Adipocyte (in vitro differentiated cells): ENCODE measurements around the gene ARHGAP11A.
A peak's percentile ranks its signal among the peaks of the same experiment; 100 is the strongest.

ENCODE experiments used
- DNase-seq: peaks from one replicate; pipeline ENCODE4 v3.0.0-alpha.2; 2015; ENCODE audit warnings: low read depth
- H3K27me3 ChIP-seq: replicated peaks from 2 replicates; pipeline ENCODE4 v1.7.0; 2013; ENCODE audit warnings: mild to moderate bottlenecking, low read length, moderate library complexity; ENCODE audit not compliant: control insufficient read depth, insufficient read depth
- H3K36me3 ChIP-seq: 2 replicates; pipeline ENCODE4 v1.7.0; 2013; ENCODE audit warnings: low read length, mild to moderate bottlenecking, moderate library complexity; ENCODE audit not compliant: control insufficient read depth, insufficient read depth, severe bottlenecking
- H3K4me1 ChIP-seq: 2 replicates; pipeline ENCODE4 v1.7.0; 2013; ENCODE audit warnings: mild to moderate bottlenecking, low read length, moderate library complexity; ENCODE audit not compliant: control insufficient read depth, insufficient read depth
- H3K4me3 ChIP-seq: 2 replicates; pipeline ENCODE4 v1.7.0; 2013; ENCODE audit warnings: mild to moderate bottlenecking, low read length, moderate library complexity
- H3K9ac ChIP-seq: 2 replicates; pipeline ENCODE4 v1.7.0; 2013; ENCODE audit warnings: mild to moderate bottlenecking, low read length, moderate library complexity
- H3K9me3 ChIP-seq: 2 replicates; pipeline ENCODE4 v1.7.0; 2013; ENCODE audit warnings: mild to moderate bottlenecking, low read length, moderate library complexity; ENCODE audit not compliant: control insufficient read depth

The ARHGAP11A gene

GRCh38 chr15:32657198-32657883 lies 42.0 kb downstream of the ARHGAP11A start:
- Histone ChIP-seq H3K9me3 (no peaks in the 10 kb centered on the region), H3K36me3 (no peaks in the 10 kb centered on the region)

DNA sequence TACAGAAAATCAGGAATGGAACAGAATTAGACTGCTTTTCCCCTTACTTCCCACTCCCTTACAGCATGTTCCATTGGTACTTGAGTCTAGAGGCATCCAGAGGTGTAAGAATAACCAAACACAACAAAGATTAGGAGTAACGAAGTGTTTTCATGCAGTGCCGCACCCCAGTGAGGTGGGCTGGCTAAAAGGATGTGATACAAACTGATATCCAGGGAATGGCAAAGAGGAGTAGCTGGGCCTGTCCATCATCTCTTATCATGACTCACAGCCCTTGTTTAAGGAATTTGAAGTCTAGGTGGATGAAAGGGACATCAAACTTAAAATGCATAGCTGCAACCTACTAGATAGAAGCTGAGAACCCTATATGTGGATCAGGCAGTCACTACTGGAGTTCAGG lies 42.6 kb downstream of the ARHGAP11A start:
- DNase-seq: no peak
- H3K36me3 ChIP-seq: no peaks in the 10 kb centered on the region
- H3K4me1 ChIP-seq: peaks cover 9% of the 10 kb centered on the region
- H3K9me3 ChIP-seq: no peaks in the 10 kb centered on the region
- no peak overlapping the region for H3K4me3 ChIP-seq
- H3K27me3 ChIP-seq: no peaks in the 10 kb centered on the region
- H3K9ac ChIP-seq: no peak overlapping the region

More at GRCh38 chr15:32657198-32657883, 42.0 kb downstream of the ARHGAP11A start:
- no peak for DNase-seq
- Histone ChIP-seq H3K4me3 (no peak overlapping the region), H3K9ac (no peak overlapping the region), H3K4me1 (peaks cover 9% of the 10 kb centered on the region), H3K27me3 (no peaks in the 10 kb centered on the region)

DNA sequence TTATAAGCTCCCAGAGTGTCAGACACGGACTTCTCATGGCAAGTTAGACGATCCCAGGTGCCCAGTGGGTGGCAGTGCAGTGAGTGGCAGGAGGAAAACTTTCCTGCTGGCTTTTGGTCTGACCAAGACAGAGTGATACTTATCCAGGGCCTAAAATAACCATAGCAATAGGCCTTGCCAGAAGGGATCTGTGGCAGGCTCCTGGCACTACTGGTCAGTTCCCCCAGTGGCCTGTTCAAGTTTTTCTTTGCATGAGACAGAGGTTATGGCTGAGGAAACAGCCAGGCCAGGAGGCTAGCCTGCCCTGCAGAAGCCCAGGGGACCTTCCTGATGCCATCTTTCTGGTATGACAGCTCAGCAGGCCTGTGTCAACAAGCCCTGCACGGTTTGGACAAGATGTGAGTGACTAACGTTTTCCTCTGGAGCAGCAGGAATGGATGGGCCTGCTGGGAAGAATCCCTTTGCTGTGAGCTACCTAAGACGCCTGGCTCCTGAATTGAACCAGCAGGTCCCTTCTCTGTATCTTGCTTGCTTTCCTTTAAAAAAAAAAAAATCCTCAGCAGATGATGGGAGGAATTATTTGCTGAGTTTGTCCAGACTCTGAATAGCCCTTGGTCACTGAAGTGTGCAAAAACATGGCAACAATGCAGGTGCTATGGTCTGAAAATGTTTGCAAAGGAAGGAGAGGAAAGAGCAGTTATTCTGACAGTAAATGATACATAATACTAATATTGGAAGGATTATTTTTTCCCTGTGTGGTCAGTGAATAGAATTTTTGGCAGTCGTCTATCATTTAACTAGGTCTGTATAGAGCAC lies 44.2 kb downstream of the ARHGAP11A start:
- Histone ChIP-seq H3K4me1 (peaks cover 9% of the 10 kb centered on the region), H3K36me3 (no peaks in the 10 kb centered on the region), H3K27me3 (no peaks in the 10 kb centered on the region), H3K9me3 (no peaks in the 10 kb centered on the region), H3K4me3 (no peak overlapping the region), H3K9ac (peak overlapping the region; percentile 26)
- peak; percentile 84 for DNase-seq

DNA sequence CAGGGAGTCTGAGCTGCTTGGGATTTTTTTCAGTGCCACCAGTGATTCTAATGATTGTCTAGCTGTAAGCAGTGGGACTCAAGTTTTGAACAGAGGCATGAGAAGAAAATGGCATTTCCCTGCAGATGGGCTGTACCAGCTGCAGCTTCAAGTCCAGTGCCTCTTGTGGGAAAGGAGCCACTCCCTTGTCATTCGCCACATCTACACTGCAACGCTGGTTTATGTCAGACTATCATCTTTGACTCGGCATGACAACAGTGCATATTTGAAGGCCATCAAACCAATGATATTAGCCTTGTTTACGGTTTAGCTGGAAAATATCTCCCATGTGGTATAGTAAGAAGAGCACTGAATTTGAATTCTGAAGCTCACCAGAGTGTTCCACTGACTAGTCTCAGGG lies 48.4 kb downstream of the ARHGAP11A start:
- Histone ChIP-seq H3K36me3 (no peaks in the 10 kb centered on the region), H3K9ac (no peak overlapping the region), H3K9me3 (no peaks in the 10 kb centered on the region), H3K4me3 (no peak overlapping the region), H3K4me1 (peaks cover 9% of the 10 kb centered on the region), H3K27me3 (no peaks in the 10 kb centered on the region)
- DNase-seq: no peak

DNA sequence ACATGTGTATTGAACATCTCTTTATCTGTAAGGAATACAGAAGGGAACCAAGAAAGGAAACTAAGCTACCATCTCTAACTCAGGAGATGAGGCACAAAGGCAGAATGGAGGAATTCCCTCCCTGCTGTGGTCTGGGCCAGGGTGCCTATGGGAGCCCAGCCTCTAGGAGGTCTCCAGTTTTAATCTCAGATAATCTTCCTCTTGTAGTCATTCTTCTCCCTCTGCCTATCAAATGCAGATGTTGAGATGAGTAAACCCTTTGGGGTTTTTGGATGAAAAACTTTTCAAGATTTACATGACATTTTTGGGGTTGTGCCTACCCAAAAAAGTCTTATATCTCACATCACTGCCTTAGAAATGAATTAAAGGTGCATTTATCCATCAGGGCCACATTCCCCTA lies 49.5 kb downstream of the ARHGAP11A start:
- Histone ChIP-seq H3K36me3 (no peaks in the 10 kb centered on the region), H3K27me3 (no peaks in the 10 kb centered on the region), H3K4me3 (no peak overlapping the region), H3K9me3 (no peaks in the 10 kb centered on the region), H3K9ac (no peak overlapping the region), H3K4me1 (peaks cover 9% of the 10 kb centered on the region)
- DNase-seq: no peak

DNA sequence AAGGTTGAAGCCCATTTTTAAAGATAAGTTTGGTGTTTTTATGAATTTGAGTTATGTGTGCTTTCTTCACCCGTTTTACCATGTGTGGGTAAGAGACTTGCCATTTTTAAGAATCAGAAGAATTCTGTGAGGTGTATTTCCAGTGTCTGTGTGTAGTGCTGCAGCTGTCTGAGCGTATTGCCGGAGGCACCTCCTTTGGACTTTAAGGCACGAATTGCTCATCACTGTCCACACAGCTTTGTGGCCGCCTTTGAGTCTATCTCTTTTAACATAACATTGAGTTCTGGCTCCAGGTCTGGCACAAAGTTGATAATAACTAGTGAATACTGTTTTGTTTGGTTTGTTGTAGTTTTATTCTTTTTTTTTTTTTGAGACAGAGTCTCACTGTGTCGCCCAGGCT lies 52.0 kb downstream of the ARHGAP11A start:
- no peak overlapping the region for H3K4me3 ChIP-seq
- H3K9me3 ChIP-seq: no peaks in the 10 kb centered on the region
- no peaks in the 10 kb centered on the region for H3K27me3 ChIP-seq
- peaks cover 20% of the 10 kb centered on the region for H3K4me1 ChIP-seq
- no peaks in the 10 kb centered on the region for H3K36me3 ChIP-seq
- H3K9ac ChIP-seq: no peak overlapping the region
- DNase-seq: no peak

DNA sequence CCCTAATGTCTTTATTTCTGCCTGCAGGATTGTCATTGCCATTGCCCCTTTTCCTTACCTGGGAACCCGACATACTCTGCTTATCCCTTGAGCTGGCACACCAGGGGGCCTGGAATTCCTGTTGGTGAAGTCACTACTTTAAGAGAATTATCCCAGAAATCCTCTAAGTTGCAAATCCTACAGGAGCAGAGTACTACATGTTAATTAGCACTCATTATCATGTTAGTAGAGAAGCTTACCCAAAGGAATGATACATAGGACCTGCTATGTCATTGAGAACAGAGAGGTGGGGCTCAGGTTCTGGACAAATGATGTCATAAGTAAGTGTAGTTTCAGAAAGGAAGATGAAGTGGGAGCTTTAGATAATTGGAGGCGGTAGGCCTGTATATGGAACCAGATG lies 53.6 kb downstream of the ARHGAP11A start:
- DNase-seq: peak; percentile 45
- H3K4me1 ChIP-seq: peaks cover 20% of the 10 kb centered on the region
- H3K27me3 ChIP-seq: no peaks in the 10 kb centered on the region
- no peak overlapping the region for H3K9ac ChIP-seq
- H3K36me3 ChIP-seq: no peaks in the 10 kb centered on the region
- H3K9me3 ChIP-seq: no peaks in the 10 kb centered on the region
- H3K4me3 ChIP-seq: no peak overlapping the region

- peak; percentile 95 for DNase-seq
- Histone ChIP-seq H3K4me3 (peak overlapping the region; percentile 49), H3K9ac (peak overlapping the region; percentile 57), H3K4me1 (peaks cover 20% of the 10 kb centered on the region), H3K27me3 (no peaks in the 10 kb centered on the region), H3K9me3 (no peaks in the 10 kb centered on the region), H3K36me3 (no peaks in the 10 kb centered on the region)
Measured at GRCh38 chr15:32669896-32670611, 54.8 kb downstream of the ARHGAP11A start.

- Histone ChIP-seq H3K27me3 (no peaks in the 10 kb centered on the region), H3K4me1 (peaks cover 20% of the 10 kb centered on the region), H3K9ac (peak overlapping the region; percentile 57), H3K9me3 (no peaks in the 10 kb centered on the region), H3K36me3 (no peaks in the 10 kb centered on the region), H3K4me3 (peak overlapping the region; percentile 49)
- DNase-seq: peak; percentile 69
Measured at GRCh38 chr15:32670623-32671022, 55.3 kb downstream of the ARHGAP11A start.

- Histone ChIP-seq H3K4me3 (no peak overlapping the region), H3K27me3 (no peaks in the 10 kb centered on the region), H3K9ac (no peak overlapping the region), H3K36me3 (no peaks in the 10 kb centered on the region), H3K9me3 (no peaks in the 10 kb centered on the region), H3K4me1 (peaks cover 23% of the 10 kb centered on the region)
- no peak for DNase-seq
Measured at GRCh38 chr15:32671339-32672325, 56.3 kb downstream of the ARHGAP11A start.
